Raji (cell line): ENCODE data around the gene TMEM14B.

Source experiments
- POLR2A ChIP-seq: IDR thresholded peaks from 2 replicates; pipeline ENCODE4 v1.6.1; 2011; ENCODE audit warnings: low read depth, low read length, control low read depth; ENCODE audit not compliant: insufficient read depth

Gene TMEM14B

DNA sequence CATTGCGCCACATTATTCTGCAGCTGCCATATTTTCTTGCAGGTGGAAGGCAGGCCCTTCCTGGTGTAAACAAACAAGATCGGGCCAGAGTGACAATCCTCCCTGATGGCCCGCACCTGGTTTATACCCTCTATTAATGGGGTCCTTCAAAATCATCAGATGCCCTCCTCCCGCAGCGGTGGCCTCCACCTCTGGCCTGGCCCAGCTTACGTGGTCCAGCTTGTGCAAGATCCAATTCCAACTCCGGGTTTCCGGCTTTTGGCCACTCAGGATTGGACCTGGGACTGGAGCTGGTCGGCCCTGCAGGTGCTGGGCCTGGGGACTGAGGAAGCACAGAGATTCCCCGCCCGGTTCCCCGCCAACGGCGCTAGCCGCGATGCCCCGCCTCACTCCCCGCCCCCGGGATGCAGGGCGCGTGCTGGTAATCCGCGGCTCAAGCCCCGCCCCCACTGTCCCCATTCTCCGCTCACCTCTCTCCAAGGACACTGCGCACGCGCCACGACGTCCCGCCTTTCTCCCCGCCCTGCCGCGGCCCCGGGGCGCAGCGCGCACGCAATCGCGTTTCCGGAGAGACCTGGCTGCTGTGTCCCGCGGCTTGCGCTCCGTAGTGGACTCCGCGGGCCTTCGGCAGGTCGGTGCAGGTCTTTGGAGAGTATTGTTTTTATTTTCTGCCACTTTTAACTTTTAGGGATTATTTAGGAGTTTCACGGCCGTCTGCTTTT is at the start of gene TMEM14B:
Gene TMEM14B (plus strand): TSS at position 555 of the 722 bp plus-strand sequence. CDS start 1,441 bp downstream, outside the sequence.
- TF ChIP-seq POLR2A: peak; percentile 95

DNA sequence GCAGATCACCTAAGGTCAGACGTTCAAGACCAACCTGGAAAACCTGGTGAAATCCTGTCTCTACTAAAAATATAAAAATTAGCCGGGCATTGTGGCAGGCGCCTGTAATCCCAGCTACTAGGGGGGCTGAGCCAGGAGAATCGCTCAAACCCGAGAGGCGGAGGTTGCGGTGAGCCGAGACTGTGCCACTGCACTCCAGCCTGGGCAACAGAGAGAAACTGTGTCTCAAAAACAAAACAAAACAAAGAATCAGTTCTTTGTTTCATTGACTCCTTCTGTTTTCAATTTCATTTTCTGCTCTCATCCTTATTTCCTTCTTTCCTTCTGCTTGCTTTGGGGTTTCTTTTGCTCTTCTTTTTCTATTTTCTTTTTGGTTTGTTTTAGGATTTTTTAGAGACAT is 33.6 kb upstream of the TMEM14B start:
- TF ChIP-seq POLR2A: no peak

DNA sequence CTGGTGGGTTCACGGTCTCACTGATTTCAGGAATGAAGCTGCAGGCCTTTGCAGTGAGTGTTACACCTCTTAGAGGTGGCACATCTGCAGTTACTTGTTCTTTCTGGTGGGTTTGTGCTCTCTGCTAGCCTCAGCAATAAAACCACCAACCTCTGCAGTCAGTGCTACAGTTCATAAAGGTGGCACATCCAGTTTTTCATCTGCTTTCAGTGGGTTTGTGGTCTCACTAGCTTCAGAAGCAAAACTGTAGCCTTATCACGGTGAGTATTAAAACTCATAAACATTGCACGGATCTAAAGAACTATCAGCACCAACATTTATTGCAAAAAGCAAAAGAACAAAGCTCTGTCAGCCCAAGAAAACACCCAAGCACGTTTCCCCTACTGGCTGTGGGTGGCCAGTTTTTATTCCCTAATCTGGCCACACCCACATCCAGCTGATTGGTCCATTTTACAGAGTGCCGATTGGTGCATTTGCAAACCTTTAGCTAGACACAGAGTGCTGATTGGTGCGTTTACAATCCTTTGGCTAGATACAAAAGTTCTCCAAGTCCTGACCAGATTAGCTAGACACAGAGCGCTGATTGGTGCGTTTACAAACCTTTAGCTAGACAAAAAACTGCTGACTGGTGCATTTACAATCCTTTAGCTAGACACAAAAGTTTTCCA is 28.2 kb upstream of the TMEM14B start:
- no peak for TF ChIP-seq POLR2A

DNA sequence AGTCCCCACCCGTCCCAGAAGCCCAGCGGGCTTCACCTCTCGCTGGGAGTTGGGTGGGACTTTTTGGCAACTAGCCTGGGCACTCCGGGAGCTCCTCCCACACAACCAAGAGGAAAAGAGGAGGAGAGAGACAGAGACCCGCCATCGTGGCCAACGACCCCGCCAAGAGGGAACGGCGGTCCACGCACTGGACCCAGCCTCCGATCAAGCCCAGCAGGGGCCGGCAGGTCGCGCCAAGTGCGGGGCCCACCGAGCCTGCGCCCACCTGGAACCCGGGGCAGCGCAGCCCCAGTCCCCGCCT is 27.7 kb upstream of the TMEM14B start:
- no peak for TF ChIP-seq POLR2A

DNA sequence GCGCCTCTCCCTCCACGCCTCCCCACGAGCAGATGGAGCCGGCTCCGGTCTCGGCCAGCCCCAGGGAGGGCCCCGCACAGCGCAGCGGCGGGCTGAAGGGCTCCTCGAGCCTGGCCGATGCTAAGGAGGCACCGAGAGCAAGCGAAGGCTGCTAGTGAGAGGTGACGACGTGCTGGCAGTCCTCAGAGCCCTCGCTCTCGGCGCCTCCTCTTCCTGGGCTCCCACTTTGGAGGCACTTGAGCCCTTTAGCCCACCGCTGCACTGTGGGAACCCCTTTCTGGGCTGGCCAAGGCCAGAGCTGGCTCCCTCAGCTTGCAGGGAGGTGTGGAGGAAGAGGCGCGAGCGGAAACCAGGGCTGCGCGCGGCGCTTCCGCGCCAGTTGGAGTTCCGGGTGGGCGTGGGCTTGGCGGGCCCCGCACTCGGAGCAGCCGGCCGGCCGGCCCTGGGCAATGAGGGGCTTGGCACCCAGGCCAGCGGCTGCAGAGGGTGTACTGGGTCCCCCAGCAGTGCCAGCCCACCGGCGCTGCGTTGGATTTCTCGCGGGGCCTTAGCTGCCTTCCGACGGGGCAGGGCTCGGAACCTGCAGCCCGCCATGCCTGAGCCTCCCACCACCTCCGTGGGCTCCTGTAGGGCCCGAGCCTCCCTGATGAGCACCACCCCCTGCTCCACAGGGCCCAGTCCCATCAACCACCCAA is 27.2 kb upstream of the TMEM14B start:
- TF ChIP-seq POLR2A: no peak

DNA sequence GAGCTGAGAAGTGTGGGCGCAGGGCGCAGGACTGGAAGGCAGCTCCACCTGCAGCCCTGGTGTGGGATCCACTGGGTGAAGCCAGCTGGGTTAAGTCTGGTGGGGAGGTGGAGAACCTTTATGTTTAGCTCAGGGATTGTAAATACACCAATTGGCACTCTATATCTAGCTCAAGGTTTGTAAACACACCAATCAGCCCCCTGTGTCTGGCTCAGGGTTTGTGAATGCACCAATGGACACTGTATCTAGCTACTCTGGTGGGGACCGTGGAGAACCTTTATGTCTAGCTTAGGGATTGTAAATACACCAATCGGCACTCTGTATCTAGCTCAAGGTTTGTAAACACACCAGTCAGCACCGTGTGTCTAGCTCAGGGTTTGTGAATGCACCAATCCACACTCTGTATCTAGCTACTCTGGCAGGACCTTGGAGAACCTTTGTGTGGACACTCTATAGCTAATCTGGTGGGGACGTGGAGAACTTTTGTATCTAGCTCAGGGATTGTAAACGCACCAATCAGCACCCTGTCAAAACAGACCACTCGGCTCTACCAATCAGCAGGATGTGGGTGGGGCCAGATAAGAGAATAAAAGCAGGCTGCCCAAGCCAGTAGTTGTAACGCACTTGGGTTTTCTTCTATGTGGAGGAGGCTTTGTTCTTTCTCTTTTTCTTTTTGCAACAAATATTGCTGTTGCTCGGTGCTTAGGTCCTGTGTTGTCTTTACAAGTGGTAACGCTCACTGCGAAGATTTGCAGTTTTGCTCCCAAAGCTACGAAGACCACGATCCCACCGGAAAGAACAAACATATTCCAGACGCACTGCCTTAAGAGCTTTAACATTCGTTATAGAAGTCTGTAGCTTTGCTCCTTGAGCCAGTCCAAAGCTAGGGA is 26.4 kb upstream of the TMEM14B start:
- TF ChIP-seq POLR2A: 0 out of 2 replicates have a peak, but pooled peaks have one; percentile 28

DNA sequence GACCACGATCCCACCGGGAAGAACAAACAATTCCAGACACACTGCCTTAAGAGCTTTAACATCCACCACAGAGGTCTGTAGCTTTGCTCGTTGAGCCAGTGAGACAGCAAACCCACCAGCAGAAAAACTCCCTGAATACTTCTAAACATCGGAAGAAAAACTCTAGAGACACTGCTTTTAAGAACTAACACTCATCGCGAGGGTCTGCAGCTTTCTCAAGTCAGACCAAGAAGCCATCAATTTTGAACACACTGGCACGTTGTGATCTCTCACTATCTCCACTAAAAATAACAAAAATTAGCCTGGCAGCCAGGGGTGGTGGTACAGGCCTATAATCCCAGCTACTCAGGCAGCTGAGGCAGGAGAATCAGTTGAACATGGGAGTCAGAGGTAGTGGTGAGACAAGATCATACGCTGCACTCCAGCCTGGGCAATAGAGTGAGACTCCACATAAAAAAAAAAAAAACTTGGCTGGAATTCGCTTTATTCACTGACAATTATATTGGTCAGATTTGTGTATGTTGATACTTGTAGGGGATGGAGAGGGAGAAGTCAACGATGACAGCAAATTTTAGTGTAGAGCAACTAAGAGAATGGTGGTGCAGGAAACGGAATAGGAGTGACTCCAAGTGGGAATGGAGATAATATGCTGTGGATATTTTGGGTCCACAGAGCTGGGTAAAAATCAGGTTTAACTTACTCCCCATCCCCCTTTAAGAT is 25.6 kb upstream of the TMEM14B start:
- TF ChIP-seq POLR2A: no peak

DNA sequence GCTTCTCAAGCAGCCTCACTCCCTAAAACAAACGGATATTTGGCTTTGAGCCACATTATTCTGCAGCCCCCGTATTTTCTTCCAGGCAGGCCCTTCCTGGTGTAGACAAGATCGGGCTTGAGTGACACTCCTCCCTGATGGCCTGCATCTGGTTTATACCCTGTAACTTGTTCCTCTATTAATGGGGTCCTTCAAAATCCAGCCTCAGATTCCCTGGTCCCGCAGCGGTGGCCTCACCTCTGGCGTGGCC is 25.1 kb upstream of the TMEM14B start:
- TF ChIP-seq POLR2A: no peak

DNA sequence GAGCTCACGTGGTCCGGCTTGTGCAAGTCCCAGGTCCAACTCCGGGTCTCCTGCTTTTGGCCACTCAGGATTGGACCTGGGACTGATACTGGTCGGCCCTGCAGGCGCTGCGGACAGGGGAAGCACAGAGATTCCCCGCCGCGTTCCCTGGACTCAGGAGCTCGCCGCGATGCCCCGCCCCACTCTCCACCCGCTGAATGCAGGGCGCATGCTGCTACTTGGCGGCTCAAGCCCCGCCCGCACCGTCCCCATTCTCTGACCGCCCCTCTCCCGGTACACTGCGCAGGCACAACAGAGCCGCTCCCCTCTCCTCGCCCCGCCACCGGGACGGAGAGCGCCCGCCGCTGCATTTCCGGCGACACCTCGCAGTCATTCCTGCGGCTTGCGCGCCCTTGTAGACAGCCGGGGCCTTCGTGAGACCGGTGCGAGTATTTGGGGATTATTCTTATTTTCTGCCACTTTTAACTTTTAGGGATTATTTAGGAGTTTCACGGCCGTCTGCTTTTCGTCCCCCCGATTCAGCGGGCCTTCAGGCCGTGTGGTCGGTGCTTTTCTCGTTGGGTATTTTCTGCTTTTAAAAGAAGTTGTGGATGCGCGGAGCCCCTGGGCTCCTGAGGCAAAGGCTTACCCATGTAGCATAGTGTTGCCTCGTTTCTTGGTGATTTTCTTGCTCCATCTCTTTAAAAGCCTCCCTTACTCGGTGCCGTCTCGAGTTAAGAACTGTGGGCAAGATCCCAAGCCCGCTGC is 24.6 kb upstream of the TMEM14B start, which contains the start of gene TMEM14C:
Gene TMEM14C (plus strand): TSS at position 251 of the 747 bp plus-strand sequence. CDS start 1,544 bp downstream, outside the sequence.
- TF ChIP-seq POLR2A: peak; percentile 80

DNA sequence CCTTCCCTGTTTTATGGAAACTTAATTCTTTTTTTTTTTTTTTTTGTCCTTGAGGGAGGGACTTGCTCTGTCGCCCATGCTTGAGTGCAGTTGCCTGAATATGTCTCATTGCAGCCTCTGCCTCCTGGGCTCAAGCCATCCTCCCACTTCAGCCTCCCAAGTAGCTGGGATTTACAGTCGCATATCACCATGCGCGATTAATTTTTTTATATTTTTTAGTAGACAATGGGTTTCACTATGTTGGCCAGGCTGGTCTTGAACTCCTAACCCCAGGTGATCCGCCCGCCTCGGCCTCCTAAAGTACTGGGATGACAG is 24.1 kb upstream of the TMEM14B start:
- TF ChIP-seq POLR2A: no peak

DNA sequence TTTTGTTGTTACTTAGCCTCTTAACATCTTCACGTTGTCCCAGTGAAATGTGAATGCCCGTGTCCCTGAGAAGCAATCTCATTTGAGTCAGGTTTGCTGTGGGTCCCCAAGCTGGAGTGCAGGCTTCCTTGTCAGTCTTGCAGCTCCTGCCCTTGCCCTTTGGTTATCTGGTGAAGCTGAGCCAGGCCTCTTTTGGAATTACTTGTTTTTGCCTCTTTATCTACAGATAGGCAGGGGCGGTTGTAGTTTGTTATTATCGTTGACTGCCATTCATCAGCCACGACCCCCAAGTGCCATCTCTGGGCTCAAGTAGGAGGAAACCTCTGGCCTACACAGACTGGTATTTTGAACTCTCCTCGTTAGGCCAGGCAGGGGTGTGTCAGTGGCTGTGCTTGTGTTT is 22.6 kb upstream of the TMEM14B start:
- no peak for TF ChIP-seq POLR2A

DNA sequence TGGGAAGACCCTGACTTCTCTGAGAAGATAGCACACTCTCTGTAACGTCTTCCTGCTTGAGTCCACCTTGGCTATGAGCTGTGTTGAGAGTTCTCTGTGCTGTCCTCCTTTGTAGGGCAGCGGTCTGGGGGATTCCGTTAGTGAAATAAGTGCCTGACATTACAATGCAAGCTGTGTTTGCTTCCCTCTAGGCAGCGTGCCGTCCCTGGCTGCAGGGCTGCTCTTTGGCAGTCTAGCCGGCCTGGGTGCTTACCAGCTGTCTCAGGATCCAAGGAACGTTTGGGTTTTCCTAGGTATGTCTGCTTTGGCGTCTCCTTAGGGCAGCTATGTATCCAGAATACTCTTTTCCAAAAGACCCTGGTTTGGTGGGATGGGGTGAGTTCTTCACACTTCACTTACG is 21.9 kb upstream of the TMEM14B start:
- no peak for TF ChIP-seq POLR2A

DNA sequence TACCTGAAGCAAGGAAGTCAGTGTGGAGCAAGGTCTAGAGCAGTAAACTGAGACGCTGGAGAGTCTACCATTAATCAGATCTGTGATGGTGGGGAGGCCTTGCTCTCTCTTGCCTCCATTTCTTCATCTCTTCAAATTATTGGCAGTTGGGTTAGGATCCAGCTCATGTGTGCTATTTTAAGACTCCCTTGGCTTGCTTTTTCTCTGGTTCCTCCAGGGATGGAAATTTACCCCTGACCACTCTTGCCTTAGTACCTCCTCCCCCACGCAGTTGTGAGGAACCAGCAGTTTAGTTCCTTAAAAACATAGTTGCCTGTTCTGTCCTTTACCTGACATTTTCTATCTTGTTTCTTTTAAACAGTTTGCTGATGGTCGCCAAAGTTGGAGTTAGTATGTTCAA is 17.4 kb upstream of the TMEM14B start:
- no peak for TF ChIP-seq POLR2A

DNA sequence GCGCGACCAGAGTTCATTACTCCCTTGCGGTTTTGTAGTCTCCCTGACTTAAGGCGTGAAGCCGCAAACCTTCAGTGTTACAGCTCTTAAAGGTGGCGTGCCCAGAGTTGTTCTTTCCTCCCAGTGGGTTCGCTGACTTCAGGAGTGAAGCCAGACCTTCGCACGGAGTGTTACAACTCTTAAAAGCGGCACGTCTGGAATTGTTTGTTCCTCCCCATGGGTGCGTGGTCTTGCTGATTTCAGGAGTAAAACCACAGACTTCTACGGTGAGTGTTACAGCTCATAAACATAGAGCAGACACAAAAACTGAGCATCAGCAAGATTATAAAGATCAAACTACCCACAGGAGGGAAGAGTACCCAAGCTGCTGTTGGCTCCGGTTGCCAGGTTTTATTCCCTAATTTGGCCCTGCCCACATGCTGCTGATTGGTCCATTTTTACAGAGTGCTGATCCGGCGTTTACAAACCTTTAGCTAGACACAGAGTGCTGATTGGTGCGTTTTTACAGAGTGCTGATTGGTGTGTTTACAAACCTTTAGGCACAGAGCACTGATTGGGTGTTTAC is 14.4 kb upstream of the TMEM14B start:
- TF ChIP-seq POLR2A: no peak
